WTC11 (cell line): ENCODE measurements around the gene CHD6. TPM values are rescaled to one million over a fixed set of nuclear protein-coding genes. Genes with fewer than 3 reads are reported as not detected.

Experiments used
- ATAC-seq: fragments of 200-7000 bp; cut with Tn5 transposase; 2 replicates; pipeline ENCODE4 v1.10.0; 2021; ENCODE audit warnings: mild to moderate bottlenecking, moderate library complexity
- CTCF ChIA-PET: fragments of 300-600 bp; sonication (Branson Sonifier 250); formaldehyde crosslinking; loops from one replicate; lab custom pipeline; 2021; ENCODE audit warnings: antibody characterized with exemption; lab: Charles Lee
- POLR2A ChIA-PET: fragments of 350-600 bp; sonication (Branson Sonifier 250); formaldehyde crosslinking; loops from one replicate; lab custom pipeline; 2021; ENCODE audit warnings: antibody characterized with exemption; lab: Charles Lee
- DNase-seq: peaks from one replicate; pipeline ENCODE4 v3.0.0; 2021; ENCODE audit warnings: low spot score
- H3K27ac Mint-ChIP-seq: 2 replicates; pipeline ENCODE4 v1.8.0; 2021; ENCODE audit warnings: mixed read lengths
- H3K27me3 Mint-ChIP-seq: 2 replicates; pipeline ENCODE4 v1.8.0; 2021; ENCODE audit warnings: low read depth, mild to moderate bottlenecking, moderate library complexity, mixed read lengths
- H3K36me3 Mint-ChIP-seq: 2 replicates; pipeline ENCODE4 v1.8.0; 2021; ENCODE audit warnings: mixed read lengths
- H3K4me1 Mint-ChIP-seq: 2 replicates; pipeline ENCODE4 v1.8.0; 2022; ENCODE audit warnings: mixed read lengths
- H3K4me3 Mint-ChIP-seq: 2 replicates; pipeline ENCODE4 v1.8.0; 2021; ENCODE audit warnings: mild to moderate bottlenecking, moderate library complexity, mixed read lengths
- H3K9me3 Mint-ChIP-seq: 2 replicates; pipeline ENCODE4 v1.8.0; 2021; ENCODE audit warnings: mixed read lengths
- ATF6 ChIP-seq: sonication (generic); formaldehyde crosslinking; IDR thresholded peaks from 2 replicates; pipeline ENCODE4 v1.8.1; 2023; ENCODE audit warnings: mild to moderate bottlenecking, missing genetic modification reagents
- CTCF ChIP-seq: fragments of 200-600 bp; IDR thresholded peaks from 2 replicates; pipeline ENCODE4 v1.8.0; 2022; ENCODE audit warnings: antibody characterized with exemption
- E2F1 ChIP-seq: sonication (generic); formaldehyde crosslinking; IDR thresholded peaks from 2 replicates; pipeline ENCODE4 v1.8.0; 2022; ENCODE audit warnings: mild to moderate bottlenecking, missing genetic modification reagents
- E2F4 ChIP-seq: sonication (generic); formaldehyde crosslinking; IDR thresholded peaks from 2 replicates; pipeline ENCODE4 v1.8.1; 2022; ENCODE audit warnings: low read depth, mild to moderate bottlenecking, moderate library complexity, missing genetic modification reagents, borderline replicate concordance
- EMX1 ChIP-seq: fragments of 250-450 bp; sonication (Bioruptor Pico); IDR thresholded peaks from 2 replicates; pipeline ENCODE4 v1.8.0; 2021; ENCODE audit warnings: mild to moderate bottlenecking
- MYBL2 ChIP-seq: sonication (generic); formaldehyde crosslinking; IDR thresholded peaks from 2 replicates; pipeline ENCODE4 v1.8.1; 2023; ENCODE audit warnings: mild to moderate bottlenecking, moderate library complexity, missing genetic modification reagents
- OVOL2 ChIP-seq: fragments of 250-450 bp; sonication (Bioruptor Pico); IDR thresholded peaks from 2 replicates; pipeline ENCODE4 v1.9.0; 2021; ENCODE audit warnings: mild to moderate bottlenecking, borderline replicate concordance
- SMAD3 ChIP-seq: sonication (generic); formaldehyde crosslinking; IDR thresholded peaks from 2 replicates; pipeline ENCODE4 v1.8.0; 2022; ENCODE audit warnings: missing genetic modification reagents, mild to moderate bottlenecking, borderline replicate concordance
- USF2 ChIP-seq: sonication (generic); formaldehyde crosslinking; IDR thresholded peaks from 2 replicates; pipeline ENCODE4 v1.8.1; 2023; ENCODE audit warnings: mild to moderate bottlenecking, missing genetic modification reagents, moderate library complexity
- ZBTB21 ChIP-seq: sonication (generic); formaldehyde crosslinking; IDR thresholded peaks from 2 replicates; pipeline ENCODE4 v1.8.1; 2023; ENCODE audit warnings: mild to moderate bottlenecking, missing genetic modification reagents, borderline replicate concordance
- ZBTB43 ChIP-seq: sonication (generic); formaldehyde crosslinking; IDR thresholded peaks from 2 replicates; pipeline ENCODE4 v1.8.1; 2023; ENCODE audit warnings: mild to moderate bottlenecking, missing genetic modification reagents
- ZMAT4 ChIP-seq: fragments of 250-450 bp; sonication (Bioruptor Pico); IDR thresholded peaks from 2 replicates; pipeline ENCODE4 v1.9.0; 2021; ENCODE audit warnings: mild to moderate bottlenecking
- ZNF396 ChIP-seq: fragments of 250-450 bp; sonication (Bioruptor Pico); IDR thresholded peaks from 2 replicates; pipeline ENCODE4 v1.8.0; 2021; ENCODE audit warnings: mild to moderate bottlenecking, moderate library complexity, borderline replicate concordance
- total RNA-seq: library from RNA; stranded (reverse); gene quantifications from 3 replicates; pipeline ENCODE4 v1.2.3, GENCODE V29; 2021
- TF ChIP-seq, protein P1 (sequence below): fragments of 250-450 bp; sonication (Bioruptor Pico); IDR thresholded peaks from 2 replicates; pipeline ENCODE4 v1.9.0; 2021; ENCODE audit warnings: mild to moderate bottlenecking
- TF ChIP-seq, protein P2 (sequence below): sonication (generic); formaldehyde crosslinking; conservative IDR thresholded peaks from 2 replicates; pipeline ENCODE4 v1.8.1; 2022; ENCODE audit warnings: mild to moderate bottlenecking, missing genetic modification reagents
- TF ChIP-seq, protein P3 (sequence below): fragments of 250-450 bp; sonication (Bioruptor Pico); IDR thresholded peaks from 2 replicates; pipeline ENCODE4 v2.1.2; 2022; ENCODE audit warnings: mild to moderate bottlenecking, moderate library complexity

Gene CHD6
- total RNA-seq, 1 experiment from 2014 or later, result 52.1 TPM

DNA sequence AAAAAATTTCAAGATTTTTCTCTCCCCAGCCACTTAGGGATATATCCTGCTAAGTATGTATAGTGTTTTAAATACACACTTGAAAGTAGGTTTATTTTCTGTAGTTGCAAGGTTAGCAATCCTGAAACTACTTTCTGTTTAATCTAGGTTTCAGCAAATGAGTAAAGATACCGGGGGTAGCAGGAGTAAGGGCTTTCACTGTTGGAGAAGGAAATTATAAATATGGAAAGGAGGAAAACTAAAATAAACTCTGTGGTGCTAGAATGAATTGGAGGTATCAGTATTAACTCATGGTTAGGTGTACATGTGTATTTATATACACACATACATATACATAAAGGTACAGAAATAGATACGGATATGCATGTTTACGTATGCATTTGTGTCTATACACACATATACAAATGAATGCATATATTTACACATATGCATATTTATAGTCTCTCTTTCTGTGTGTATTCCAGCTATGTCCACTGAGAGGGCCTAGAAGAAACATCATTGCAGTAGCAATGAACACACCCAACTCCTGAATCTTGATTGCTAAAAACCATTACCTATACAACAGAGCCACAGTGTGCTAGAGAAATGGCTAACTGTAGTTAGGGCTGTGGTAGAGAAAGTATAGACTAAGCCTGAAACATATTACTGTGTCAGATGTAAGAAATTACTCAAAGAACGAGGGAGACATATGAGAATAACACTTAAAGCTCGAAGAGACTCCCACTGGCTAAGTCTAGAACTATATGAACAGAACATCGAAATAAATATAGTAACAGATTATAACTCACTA, 155.6 kb downstream of the CHD6 start:
- H3K27ac Mint-ChIP-seq, result no peak overlapping the region
- no peak overlapping the region for H3K4me3 Mint-ChIP-seq
- H3K36me3 Mint-ChIP-seq, result peaks cover 72% of the 10 kb centered on the region
- peaks cover 35% of the 10 kb centered on the region for H3K9me3 Mint-ChIP-seq
- DNase-seq (no peak), ATAC-seq (no peak)
- H3K4me1 Mint-ChIP-seq, result no peaks in the 10 kb centered on the region
- no peaks in the 10 kb centered on the region for H3K27me3 Mint-ChIP-seq
- POLR2A ChIA-PET, result no interaction called here
- no peak for TF ChIP-seq EMX1 (CRISPR knock-in tag)
- TF ChIP-seq CTCF, result no peak
- no peak for TF ChIP-seq ATF6 (CRISPR knock-in tag)
- TF ChIP-seq OVOL2 (CRISPR knock-in tag), result no peak
- TF ChIP-seq USF2 (CRISPR knock-in tag), result no peak
- TF ChIP-seq E2F4 (CRISPR knock-in tag), result no peak
- no peak for TF ChIP-seq E2F1
- no peak for TF ChIP-seq ZNF396
- TF ChIP-seq, protein P1, sequence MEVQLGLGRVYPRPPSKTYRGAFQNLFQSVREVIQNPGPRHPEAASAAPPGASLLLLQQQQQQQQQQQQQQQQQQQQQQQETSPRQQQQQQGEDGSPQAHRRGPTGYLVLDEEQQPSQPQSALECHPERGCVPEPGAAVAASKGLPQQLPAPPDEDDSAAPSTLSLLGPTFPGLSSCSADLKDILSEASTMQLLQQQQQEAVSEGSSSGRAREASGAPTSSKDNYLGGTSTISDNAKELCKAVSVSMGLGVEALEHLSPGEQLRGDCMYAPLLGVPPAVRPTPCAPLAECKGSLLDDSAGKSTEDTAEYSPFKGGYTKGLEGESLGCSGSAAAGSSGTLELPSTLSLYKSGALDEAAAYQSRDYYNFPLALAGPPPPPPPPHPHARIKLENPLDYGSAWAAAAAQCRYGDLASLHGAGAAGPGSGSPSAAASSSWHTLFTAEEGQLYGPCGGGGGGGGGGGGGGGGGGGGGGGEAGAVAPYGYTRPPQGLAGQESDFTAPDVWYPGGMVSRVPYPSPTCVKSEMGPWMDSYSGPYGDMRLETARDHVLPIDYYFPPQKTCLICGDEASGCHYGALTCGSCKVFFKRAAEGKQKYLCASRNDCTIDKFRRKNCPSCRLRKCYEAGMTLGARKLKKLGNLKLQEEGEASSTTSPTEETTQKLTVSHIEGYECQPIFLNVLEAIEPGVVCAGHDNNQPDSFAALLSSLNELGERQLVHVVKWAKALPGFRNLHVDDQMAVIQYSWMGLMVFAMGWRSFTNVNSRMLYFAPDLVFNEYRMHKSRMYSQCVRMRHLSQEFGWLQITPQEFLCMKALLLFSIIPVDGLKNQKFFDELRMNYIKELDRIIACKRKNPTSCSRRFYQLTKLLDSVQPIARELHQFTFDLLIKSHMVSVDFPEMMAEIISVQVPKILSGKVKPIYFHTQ (CRISPR knock-in tag), result no peak
- TF ChIP-seq ZMAT4 (CRISPR knock-in tag), result no peak
- TF ChIP-seq, protein P2, sequence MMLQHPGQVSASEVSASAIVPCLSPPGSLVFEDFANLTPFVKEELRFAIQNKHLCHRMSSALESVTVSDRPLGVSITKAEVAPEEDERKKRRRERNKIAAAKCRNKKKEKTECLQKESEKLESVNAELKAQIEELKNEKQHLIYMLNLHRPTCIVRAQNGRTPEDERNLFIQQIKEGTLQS (CRISPR knock-in tag), result no peak
- no peak for TF ChIP-seq SMAD3 (CRISPR knock-in tag)
- no peak for TF ChIP-seq ZBTB21 (CRISPR knock-in tag)
- TF ChIP-seq, protein P3, sequence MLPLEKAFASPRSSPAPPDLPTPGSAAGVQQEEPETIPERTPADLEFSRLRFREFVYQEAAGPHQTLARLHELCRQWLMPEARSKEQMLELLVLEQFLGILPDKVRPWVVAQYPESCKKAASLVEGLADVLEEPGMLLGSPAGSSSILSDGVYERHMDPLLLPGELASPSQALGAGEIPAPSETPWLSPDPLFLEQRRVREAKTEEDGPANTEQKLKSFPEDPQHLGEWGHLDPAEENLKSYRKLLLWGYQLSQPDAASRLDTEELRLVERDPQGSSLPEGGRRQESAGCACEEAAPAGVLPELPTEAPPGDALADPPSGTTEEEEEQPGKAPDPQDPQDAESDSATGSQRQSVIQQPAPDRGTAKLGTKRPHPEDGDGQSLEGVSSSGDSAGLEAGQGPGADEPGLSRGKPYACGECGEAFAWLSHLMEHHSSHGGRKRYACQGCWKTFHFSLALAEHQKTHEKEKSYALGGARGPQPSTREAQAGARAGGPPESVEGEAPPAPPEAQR (CRISPR knock-in tag), result no peak
- no peak for TF ChIP-seq ZBTB43 (CRISPR knock-in tag)
- TF ChIP-seq MYBL2 (CRISPR knock-in tag), result no peak
- CTCF ChIA-PET, result no interaction called here
